ENCODE data around the gene TANGO2. TPM values are rescaled to one million over a fixed set of nuclear protein-coding genes. Genes with fewer than 3 reads are reported as not detected.

The TANGO2 gene, protein sequence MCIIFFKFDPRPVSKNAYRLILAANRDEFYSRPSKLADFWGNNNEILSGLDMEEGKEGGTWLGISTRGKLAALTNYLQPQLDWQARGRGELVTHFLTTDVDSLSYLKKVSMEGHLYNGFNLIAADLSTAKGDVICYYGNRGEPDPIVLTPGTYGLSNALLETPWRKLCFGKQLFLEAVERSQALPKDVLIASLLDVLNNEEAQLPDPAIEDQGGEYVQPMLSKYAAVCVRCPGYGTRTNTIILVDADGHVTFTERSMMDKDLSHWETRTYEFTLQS
- total RNA-seq, result 84.5 TPM
- long read RNA-seq, transcript TANGO2-202 (7 exons, 2,011 nt), result minor isoform, 5 of 220 reads
- long read RNA-seq, transcript TANGO2-203 (8 exons, 2,241 nt), result minor isoform, 5 of 220 reads
- long read RNA-seq, transcript TANGO2-201 (9 exons, 2,273 nt), result major isoform, 49 of 220 reads
- long read RNA-seq, transcript TANGO2-217 (9 exons, 2,439 nt), result minor isoform, 20 of 220 reads
- long read RNA-seq, partial matches to known transcripts, result 21 of 220 reads
- long read RNA-seq, other reads (novel, unspliced or antisense), result 114 of 220 reads

- peak; percentile 98 for DNase-seq (ENCODE audit: low spot score)
- intact Hi-C loops (cut with DNase I), result loop anchor here (1.0 to 5.0 kb wide), 3 partner anchors 34 to 97 kb away; partner anchors contain the start of genes DGCR8, RANBP1 and TRMT2A
Measured at GRCh38 chr22:20020533-20021195, at the start of gene TANGO2. Gene TANGO2, plus strand, starts transcription at chr22:20021110. Its CDS starts 15,689 bp downstream, at chr22:20036799.

GRCh38 chr22:19971276-19972124 lies 49.4 kb upstream of the TANGO2 start:
- DNase-seq (ENCODE audit: low spot score), result no peak

DNA sequence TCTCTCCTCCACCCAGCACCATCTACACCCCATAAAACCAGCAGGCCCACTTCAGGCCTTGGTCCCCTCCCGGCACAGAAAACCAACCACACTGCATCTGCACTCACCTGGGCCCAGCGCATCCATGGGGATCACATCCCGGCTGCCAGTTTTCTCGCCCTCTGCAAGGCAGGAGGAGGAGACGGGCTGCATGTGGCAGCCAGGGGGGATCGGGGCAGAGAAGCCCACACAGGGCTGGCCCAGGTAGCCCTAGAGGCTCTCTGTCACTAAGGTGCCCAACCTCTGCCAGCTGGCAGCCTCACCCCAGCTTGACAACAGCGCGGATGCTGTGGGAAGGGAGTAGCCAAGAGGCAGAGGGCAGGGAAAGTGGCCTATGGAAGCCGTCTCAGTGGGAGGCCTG lies 48.7 kb upstream of the TANGO2 start:
- no peak for DNase-seq (ENCODE audit: low spot score)
- intact Hi-C loops (cut with DNase I), result no loop called here

More at GRCh38 chr22:19971276-19972124, 49.4 kb upstream of the TANGO2 start:
- intact Hi-C loops (cut with DNase I), result no loop called here

DNA sequence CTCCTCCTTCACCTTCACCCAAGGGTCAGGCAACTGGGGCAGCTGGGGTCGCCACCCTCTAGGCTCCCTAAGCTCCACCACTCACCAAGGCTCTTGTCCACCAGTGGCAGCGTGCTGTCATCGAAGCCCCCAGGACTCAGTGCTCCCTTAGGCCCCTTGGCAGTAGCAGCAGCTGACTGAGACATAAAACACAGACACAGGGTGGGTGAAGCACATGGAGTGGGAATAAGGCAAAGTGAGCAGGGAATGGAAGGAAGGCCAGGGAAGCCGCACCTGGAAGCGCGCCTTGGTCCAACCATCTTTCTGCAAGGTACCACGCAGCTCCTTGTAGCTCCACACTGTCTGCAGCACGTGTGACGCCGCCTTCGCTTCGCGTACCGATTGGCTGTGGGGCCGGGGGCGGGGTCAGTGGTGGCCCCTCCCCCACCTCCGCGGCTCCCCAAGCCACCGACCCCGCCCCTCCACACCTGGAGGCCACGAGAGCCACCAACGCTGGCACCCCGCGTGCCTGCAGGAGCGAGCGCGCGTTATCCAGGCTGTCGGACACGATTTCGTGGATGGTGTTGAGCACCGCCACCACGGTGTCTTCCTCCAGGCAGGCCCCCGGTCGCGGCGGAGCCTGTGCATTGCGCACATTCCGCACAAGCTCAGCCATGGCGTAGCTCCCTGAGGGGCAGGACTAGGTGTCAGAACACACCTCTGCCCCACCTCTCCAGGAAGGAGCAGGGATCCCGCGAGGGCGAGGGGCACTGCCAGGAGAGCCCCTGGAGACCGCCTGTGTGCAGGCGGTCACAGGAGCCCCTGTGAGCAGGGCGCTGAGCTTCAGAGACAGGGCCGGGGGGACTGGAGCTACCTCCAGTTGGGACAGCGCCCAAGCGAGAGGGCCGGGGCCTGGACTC lies 48.0 kb upstream of the TANGO2 start:
- intact Hi-C loops (cut with DNase I), result no loop called here
- no peak for DNase-seq (ENCODE audit: low spot score)

DNA sequence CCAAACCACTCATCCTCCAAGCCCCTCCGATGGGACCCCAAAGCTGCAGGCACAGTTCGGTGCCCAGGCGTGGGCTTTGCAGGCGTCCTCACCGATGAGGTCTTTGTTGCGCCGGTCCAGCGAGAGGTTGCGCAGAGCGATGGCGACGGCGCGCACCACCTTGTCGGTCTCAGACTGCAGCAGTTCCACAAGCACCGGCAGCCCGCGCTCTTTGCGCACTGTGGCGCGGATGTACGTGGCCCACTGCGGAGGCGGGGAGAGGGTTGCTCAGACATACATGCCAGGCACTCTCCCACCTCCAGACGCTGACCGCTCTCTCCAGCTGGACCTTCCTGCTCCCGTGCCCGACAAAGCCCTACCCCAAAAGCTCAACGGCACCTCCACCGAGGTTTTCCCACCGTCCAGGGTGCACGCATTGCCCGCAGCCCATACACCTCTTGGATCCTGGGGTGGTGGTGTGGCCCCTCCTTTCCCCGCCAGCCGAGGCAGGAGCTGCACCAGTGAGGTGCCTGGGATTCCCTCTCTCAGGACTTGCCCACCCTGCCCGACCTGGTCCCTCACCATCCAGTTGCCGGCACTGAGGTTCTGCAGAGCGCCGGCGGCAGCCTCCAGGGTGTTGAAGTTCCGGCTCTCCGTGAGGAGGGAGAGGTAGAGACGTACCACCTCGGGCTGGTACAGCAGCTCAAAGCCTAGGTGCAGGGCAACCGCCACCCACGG lies 47.2 kb upstream of the TANGO2 start:
- intact Hi-C loops (cut with DNase I), result no loop called here
- no peak for DNase-seq (ENCODE audit: low spot score)

GRCh38 chr22:19974268-19974861 lies 46.5 kb upstream of the TANGO2 start:
- no peak for DNase-seq (ENCODE audit: low spot score)
- intact Hi-C loops (cut with DNase I), result no loop called here

DNA sequence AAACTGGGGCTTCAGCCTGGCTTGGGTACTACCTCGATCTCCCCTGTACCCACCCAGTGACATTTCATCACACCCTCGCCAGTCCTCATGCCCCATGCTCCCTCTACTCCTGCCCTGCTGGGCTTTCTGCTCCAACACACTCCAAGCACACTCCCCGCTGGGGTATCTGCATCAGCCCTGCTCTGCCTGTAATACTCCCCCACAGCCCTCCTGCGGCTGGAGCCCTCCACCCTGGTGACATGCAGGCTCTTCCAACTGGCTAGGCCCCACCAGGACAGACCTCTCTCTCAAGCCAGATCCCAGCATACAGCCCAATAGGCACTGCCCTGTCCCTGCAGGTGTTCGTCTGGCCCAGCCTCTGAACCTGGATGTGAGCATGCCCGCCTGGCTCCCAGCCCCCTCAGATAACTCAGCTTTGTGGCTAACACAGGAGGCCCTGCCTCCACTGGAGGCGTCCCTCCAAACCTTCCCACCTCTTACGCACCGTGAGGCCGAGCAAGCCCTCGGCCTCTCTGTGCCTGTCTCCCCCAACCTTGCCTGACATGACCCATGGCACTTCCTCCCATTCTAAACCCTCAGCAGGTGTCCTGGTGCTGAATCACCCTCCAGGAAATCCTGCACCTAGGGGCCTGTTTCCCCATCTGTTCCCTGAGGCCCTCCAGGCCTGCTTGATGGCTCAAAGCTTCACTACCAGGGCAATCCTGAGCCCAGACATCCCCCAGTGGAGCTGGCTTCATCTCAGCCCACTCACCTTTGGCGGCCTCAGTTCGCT lies 45.8 kb upstream of the TANGO2 start:
- intact Hi-C loops (cut with DNase I), result no loop called here
- DNase-seq (ENCODE audit: low spot score), result no peak

- DNase-seq (ENCODE audit: low spot score), result no peak
- intact Hi-C loops (cut with DNase I), result no loop called here
Measured at GRCh38 chr22:19975707-19976035, 45.2 kb upstream of the TANGO2 start.

GRCh38 chr22:19976671-19977070 lies 44.2 kb upstream of the TANGO2 start:
- intact Hi-C loops (cut with DNase I), result no loop called here
- DNase-seq (ENCODE audit: low spot score), result no peak

DNA sequence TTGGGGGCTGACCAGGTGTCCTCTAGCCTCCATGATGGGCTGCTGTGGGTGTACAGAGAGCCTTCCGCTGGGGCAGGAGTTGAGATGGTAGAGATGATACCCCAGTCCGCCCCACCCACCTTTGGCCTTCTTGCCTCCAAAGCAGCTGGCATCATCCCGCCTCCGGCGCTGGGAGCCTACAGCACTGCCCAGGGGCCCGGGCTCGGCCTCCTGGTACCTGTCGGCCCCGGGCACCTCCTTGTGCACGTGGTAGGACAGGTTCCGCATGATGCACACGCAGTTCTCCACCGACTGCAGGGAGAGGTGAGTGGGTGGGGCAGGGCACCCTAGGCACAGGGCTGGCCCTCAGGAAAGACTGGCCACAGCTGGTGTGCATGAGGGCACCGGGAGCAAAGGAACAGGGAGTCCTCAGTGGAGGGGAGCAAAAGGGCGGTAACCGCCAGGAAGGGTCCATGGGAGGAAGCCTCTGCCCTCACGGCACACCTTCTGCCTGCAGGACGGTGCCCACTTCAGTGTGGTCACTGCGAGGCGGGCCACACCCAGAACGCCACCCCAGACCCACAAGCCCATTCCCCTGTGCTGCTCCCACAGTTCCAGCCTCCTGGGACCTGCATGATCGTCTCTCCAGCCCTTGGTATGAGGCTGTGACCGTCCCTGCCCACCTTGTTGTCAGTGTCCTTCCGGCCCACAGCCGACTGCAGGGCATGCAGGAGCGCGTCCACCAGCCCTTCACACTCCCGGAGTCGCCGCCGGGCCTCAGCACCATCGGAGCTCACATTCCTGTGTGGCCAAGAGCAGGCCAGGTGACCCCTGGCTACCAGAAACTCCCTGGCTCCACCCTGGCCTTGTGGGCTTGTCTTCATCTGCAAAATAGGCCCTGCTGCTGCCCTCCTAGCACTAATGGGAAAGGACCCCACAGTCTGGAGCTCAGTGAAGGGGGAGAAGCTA lies 43.3 kb upstream of the TANGO2 start:
- intact Hi-C loops (cut with DNase I), result no loop called here
- DNase-seq (ENCODE audit: low spot score), result no peak

- no peak for DNase-seq (ENCODE audit: low spot score)
Measured at GRCh38 chr22:19978748-19979147, 42.2 kb upstream of the TANGO2 start.

DNA sequence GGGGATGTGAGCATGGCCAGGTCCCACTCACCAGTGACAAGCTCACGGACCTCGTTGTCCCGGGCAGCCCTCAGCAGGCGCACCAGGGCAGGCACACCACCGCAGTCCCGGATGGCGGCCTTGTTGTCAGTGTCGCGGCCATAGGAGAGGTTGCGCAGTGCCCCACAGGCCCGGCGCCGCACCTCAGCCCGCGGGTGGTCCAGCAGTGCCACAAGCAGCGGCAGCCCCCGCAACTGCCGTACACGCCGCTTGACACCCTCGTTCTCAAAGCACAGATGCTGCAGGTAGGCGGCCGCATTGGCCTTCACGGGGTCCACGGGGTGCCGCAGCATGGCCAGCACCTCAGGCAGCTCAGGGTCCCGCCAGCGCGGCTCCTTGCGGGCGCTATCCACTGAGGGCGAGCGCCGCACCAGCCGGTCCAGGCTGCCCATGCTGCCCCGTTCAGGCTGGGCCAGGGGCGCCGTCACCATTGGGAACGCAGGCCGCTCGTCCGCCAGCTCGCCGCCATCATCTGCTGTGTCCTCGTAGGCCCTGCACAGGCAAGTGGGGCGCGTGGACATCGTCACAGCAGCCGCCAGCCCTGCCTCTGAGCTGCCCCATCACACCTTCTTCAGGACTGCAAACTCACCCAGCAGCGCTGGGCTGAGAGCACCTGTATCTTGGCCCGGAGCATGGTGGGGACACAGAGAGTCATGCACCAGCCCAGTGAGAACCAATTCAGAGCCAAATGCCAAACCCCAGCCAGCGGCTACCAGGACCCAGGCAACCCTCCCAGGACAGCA lies 41.0 kb upstream of the TANGO2 start:
- intact Hi-C loops (cut with DNase I), result no loop called here

More at GRCh38 chr22:19978748-19979147, 42.2 kb upstream of the TANGO2 start:
- intact Hi-C loops (cut with DNase I), result no loop called here

DNA sequence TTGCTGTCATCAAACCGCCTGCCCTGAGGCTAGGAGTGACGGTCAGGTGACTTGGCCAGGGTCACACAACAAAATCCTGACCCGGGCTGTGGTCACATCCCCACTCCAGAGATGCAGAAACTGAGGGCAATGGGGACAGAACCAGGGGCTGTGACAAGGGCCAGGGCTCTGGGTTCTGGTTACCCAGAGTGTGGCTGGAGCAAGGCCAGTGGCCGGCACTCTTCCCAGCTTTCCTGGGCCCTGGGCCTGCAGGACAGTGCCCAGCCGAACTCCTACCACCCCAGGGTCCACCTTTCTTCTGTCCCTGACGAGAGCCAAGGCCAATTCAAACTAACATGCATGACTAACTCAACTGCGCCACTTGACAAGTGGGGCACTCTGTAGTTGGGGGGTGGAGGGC lies 40.1 kb upstream of the TANGO2 start:
- DNase-seq (ENCODE audit: low spot score), result no peak
- intact Hi-C loops (cut with DNase I), result no loop called here

More for the DNA sequence above, 41.0 kb upstream of the TANGO2 start:
- DNase-seq (ENCODE audit: low spot score), result no peak

DNA sequence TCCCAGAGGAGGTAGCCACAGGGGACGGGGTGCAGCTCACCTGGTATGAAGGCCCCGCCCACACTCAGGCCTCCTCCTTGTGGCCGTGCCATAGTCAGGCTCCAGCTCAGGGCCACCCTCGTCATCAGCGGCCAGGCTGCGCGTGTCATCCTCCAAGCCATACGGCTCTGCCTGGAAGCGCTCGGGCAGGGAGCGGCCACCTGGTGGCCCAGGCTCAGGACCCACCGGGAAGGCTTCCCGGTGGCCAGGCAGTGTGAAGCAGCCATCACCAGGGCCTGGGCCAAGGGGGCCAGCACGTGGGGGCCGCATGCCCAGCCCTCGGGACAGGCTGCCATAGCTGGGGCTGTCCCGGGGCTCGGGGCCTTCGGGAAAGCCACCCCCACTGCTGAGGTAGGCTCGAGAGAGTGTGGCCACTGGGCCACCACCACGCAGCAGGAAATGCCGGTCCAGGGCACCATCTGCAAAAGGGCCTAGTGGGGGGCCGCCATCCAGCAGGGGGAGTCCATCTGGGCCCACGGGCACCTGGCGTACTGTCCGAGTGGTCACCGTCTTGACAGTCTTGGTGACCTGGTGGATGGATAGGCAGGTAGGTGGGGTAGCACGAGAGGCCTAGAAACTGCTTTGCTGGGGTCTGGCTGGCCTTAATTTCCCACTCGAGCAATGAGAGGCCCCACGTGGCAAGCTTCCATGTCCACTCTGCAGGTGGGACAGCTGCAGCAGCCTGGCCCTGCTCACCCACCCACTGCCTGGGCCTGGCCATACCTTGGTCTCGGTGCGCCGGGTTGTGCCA lies 39.5 kb upstream of the TANGO2 start:
- no peak for DNase-seq (ENCODE audit: low spot score)
- intact Hi-C loops (cut with DNase I), result no loop called here

Measured in cardiac septum (tissue), 1 donor.